Cardiac fibroblast (primary cell): ENCODE measurements around the gene FIP1L1.
"Not testable (repeated sequence)": the region's sequence is repeated elsewhere in the genome, so short reads cannot be mapped to it uniquely, and the experiment has no call there.

ENCODE experiments used
- DNase-seq, 2 donors: peaks; one replicate each; pipeline versions ENCODE4 v3.0.0 to v3.0.0-alpha.2; 2010; ENCODE audit warnings: low read depth in 2 of 2
- H3K4me3 ChIP-seq, 2 donors: replicated peaks in 1 of 2; 1 replicate in 1 of 2; 2 replicates in 1 of 2; pipeline ENCODE4 v1.5.1; 2011; ENCODE audit warnings: low read depth in 2 of 2, low read length in 2 of 2, mild to moderate bottlenecking in 2 of 2, moderate library complexity in 1 of 2
- CTCF ChIP-seq: IDR thresholded peaks from one replicate; pipeline ENCODE4 v1.5.1; 2011; ENCODE audit warnings: low read depth, mild to moderate bottlenecking, low read length, inconsistent platforms

The FIP1L1 gene, protein sequence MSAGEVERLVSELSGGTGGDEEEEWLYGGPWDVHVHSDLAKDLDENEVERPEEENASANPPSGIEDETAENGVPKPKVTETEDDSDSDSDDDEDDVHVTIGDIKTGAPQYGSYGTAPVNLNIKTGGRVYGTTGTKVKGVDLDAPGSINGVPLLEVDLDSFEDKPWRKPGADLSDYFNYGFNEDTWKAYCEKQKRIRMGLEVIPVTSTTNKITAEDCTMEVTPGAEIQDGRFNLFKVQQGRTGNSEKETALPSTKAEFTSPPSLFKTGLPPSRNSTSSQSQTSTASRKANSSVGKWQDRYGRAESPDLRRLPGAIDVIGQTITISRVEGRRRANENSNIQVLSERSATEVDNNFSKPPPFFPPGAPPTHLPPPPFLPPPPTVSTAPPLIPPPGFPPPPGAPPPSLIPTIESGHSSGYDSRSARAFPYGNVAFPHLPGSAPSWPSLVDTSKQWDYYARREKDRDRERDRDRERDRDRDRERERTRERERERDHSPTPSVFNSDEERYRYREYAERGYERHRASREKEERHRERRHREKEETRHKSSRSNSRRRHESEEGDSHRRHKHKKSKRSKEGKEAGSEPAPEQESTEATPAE

DNA sequence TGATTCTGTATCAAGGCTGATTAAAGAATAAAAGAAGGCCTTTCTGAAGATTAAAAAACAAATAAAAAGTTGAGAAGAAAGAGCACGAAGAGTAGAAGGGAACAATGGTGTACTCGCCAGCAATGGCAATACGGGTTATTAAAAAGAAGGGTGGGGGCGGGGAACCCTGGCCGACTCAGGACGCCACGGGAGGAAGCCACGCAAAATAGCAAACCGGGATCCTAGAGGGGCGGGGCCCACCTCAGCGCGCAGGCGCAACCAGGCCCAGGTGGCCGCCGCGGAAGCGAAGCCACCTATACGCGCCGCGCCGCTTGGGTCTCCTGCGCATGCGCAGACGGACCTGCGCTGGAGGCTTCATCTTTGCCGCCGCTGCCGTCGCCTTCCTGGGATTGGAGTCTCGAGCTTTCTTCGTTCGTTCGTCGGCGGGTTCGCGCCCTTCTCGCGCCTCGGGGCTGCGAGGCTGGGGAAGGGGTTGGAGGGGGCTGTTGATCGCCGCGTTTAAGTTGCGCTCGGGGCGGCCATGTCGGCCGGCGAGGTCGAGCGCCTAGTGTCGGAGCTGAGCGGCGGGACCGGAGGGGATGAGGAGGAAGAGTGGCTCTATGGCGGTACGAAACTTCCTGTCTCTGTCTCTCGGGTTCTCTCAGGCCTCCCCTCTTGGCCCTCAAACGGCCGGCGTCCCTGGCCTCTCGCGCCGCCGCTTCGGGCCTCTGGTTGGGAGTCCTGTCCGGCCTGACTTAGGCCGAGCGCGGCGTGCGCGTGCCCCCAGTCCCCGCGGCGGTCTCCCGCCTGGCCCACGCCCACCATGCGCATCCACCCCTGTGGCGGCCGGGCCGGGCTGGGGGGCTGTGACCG lies at the start of gene FIP1L1:
Gene FIP1L1 (plus strand): TSS at position 323 of the 852 bp plus-strand sequence. CDS start 198 bp downstream, at position 521.
- DNase-seq = peak; percentile 92 to 95
- TF ChIP-seq CTCF = no peak
- peak within 1 kb of the TSS; percentile 87 to 96 for H3K4me3 ChIP-seq

- not testable (repeated sequence) for DNase-seq, H3K4me3 ChIP-seq
Observed at GRCh38 chr4:53334916-53335315, 42.5 kb upstream of the FIP1L1 start.

DNA sequence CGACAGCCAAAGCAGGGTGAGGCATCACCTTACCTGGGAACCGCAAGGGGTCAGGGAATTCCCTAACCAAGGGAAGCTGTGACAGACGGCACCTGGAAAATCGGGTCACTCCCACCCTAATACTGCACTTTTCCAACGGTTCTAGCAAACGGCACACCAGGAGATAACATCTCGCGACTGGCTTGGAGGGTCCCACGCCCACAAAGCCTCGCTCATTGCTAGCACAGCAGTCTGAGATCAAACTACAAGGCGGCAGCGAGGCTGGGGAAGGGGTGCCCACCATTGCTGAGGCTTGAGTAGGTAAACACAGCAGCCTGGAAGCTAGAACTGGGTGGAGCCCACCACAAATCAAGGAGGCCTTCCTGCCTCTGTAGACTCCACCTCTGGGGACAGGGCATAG lies 37.3 kb upstream of the FIP1L1 start:
- not testable (repeated sequence) for DNase-seq, H3K4me3 ChIP-seq

DNA sequence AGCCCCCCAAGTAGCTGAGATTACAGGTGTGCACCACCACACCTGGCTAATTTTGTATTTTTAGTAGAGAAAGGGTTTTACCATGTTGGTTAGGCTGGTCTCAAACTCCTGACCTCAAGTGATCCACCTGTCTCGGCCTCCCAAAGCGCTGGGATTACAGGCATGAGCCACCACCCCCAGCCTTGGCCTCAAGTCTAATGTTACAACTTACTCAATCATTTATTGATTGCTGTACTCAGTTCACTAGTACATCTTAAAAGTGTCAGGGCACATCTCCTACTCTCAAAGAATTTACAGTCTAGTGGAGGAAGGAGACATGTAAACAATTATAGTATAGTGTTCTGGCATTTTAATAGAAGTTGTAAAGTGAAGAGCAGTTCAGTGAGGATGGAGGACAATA lies 31.0 kb upstream of the FIP1L1 start:
- H3K4me3 ChIP-seq, DNase-seq: not testable (repeated sequence)

DNA sequence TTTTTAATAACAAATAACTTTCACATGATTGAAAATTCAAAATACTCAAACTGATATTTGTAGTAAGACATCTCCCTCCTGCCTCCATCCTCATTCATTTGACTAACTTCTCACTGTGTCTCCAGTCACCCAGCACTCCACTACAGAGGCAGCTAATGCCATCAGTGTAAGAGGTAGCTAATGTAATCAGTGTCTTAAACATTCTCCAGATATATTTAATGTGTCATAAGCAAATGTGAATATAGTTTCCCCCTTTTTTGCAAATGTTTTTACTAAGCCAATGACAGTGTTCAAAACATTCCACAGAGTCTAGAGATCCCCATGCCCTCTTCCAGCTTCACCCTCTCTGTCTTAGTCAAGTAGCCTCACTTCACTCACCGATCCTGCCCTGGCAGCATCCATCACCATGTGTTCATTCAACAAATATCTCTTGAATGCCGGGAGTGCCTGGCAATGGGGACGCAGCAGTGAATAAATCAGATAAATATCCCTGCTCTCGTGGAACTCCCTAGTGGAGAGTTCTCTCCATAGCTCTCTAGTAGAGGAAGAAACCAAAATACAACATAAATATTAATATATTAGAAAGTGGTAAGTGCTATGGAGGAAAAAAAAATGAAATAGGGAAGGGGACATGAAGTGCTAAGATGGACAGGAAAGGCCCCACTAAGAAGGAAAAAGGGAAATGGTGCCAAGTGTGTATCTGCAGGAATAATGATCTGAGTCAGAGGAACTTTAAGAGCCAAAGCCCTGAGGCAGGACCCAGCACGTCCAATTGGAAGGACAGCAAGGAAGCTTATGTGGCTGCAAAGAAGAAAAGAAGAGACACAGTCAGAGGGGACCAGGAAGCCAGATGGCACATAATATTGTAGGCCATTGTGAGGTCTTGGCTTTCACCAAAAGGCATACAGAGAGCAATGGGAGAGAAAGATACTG lies 30.3 kb upstream of the FIP1L1 start:
- TF ChIP-seq CTCF = no peak
- no peak overlapping the region for H3K4me3 ChIP-seq
- DNase-seq = peak; percentile 40 to 45

GRCh38 chr4:53348046-53348445 lies 29.4 kb upstream of the FIP1L1 start:
- TF ChIP-seq CTCF = no peak
- DNase-seq = no peak
- H3K4me3 ChIP-seq = no peak overlapping the region

- no peak for DNase-seq
- TF ChIP-seq CTCF = no peak
- no peak overlapping the region for H3K4me3 ChIP-seq
Observed at GRCh38 chr4:53349091-53349491, 28.4 kb upstream of the FIP1L1 start.
